ENCODE data around the gene PDGFRB. TPM values are rescaled to one million over a fixed set of nuclear protein-coding genes. Genes with fewer than 3 reads are reported as not detected.

Gene PDGFRB
- polyA plus RNA-seq, 3 donors, result 0.04 to 0.99 (median 0.20) TPM

- Histone ChIP-seq H3K9ac (ENCODE audit: insufficient read depth, low read length, poor library complexity, severe bottlenecking) (no peak overlapping the region), H3K9me3 (replicated peaks in 1 of 2; ENCODE audit: control insufficient read depth in 1 of 2, insufficient read depth in 1 of 2, low read length in 2 of 2) (peaks cover 0 to 1% of the 10 kb centered on the region in 2 donors), H2AFZ (ENCODE audit: insufficient read depth, low read depth, low read length, poor library complexity, severe bottlenecking) (no peak overlapping the region), H4K20me1 (ENCODE audit: insufficient read depth, low read length) (no peaks in the 10 kb centered on the region), H3K27ac (ENCODE audit: low read depth in 1 of 2, low read length in 2 of 2) (no peak overlapping the region), H3K4me3 (replicated peaks in 1 of 3; ENCODE audit: low read depth in 2 of 3, low read length in 3 of 3) (no peak overlapping the region), H3K4me2 (replicated peaks; ENCODE audit: extremely low read depth, low read length, poor library complexity, severe bottlenecking) (no peak overlapping the region), H3K4me1 (ENCODE audit: control insufficient read depth in 1 of 2, insufficient read depth in 2 of 2, low read length in 2 of 2) (no peaks in the 10 kb centered on the region), H3K79me2 (ENCODE audit: insufficient read depth, low read length) (no peaks in the 10 kb centered on the region), H3K27me3 (ENCODE audit: control insufficient read depth in 2 of 2, insufficient read depth in 2 of 2, low read length in 2 of 2) (peaks cover 18 to 28% of the 10 kb centered on the region in 2 donors), H3K36me3 (replicated peaks in 1 of 2; ENCODE audit: control insufficient read depth in 1 of 2, insufficient read depth in 2 of 2, low read length in 2 of 2) (no peaks in the 10 kb centered on the region)
- Mint-ChIP-seq H3K27ac (no peak overlapping the region), H3K27me3 (ENCODE audit: low read depth in 3 of 3) (peaks cover 22 to 29% (median 24%) of the 10 kb centered on the region in 3 donors), H3K36me3 (peaks cover 0 to 1% of the 10 kb centered on the region in 2 donors), H3K9me3 (peaks cover 0 to 1% (median 0%) of the 10 kb centered on the region in 7 donors), H3K4me3 (no peak overlapping the region), H3K4me1 (no peaks in the 10 kb centered on the region)
- no peak for TF ChIP-seq CTCF (IDR thresholded peaks at IDR 0.05)
- DNase-seq, result no peak
- intact Hi-C loops (cut with micrococcal nuclease), result loop anchor here in 1 of 2 donors (5.0 kb wide), 1 partner anchor 41 kb away; no protein-coding TSS in a partner anchor
- 88% methylated on average over 1 of the region's 3 CpGs for WGBS (ENCODE audit: insufficient coverage)
Measured at GRCh38 chr5:150173161-150173560, 17.5 kb upstream of the PDGFRB start.

GRCh38 chr5:150172556-150172955, 16.9 kb upstream of the PDGFRB start:
- no peak overlapping the region for H3K4me3 Mint-ChIP-seq
- peaks cover 28 to 35% (median 30%) of the 10 kb centered on the region in 3 donors for H3K27me3 Mint-ChIP-seq (ENCODE audit: low read depth in 3 of 3)
- no peaks in the 10 kb centered on the region for H4K20me1 ChIP-seq (ENCODE audit: insufficient read depth, low read length)
- WGBS (ENCODE audit: insufficient coverage), result 100% methylated on average over 2 of the region's 4 CpGs
- H3K4me1 ChIP-seq (ENCODE audit: control insufficient read depth in 1 of 2, insufficient read depth in 2 of 2, low read length in 2 of 2), result no peaks in the 10 kb centered on the region
- peaks cover 24 to 34% of the 10 kb centered on the region in 2 donors for H3K27me3 ChIP-seq (ENCODE audit: control insufficient read depth in 2 of 2, insufficient read depth in 2 of 2, low read length in 2 of 2)
- intact Hi-C loops (cut with micrococcal nuclease), result loop anchor here in 1 of 2 donors (5.0 kb wide), 1 partner anchor 40 kb away; no protein-coding TSS in a partner anchor
- H3K9ac ChIP-seq (ENCODE audit: insufficient read depth, low read length, poor library complexity, severe bottlenecking), result no peak overlapping the region
- H3K27ac Mint-ChIP-seq, result no peak overlapping the region
- no peak for DNase-seq
- peaks cover under 1% of the 10 kb centered on the region for H3K4me1 Mint-ChIP-seq
- no peaks in the 10 kb centered on the region for H3K36me3 ChIP-seq (replicated peaks in 1 of 2; ENCODE audit: control insufficient read depth in 1 of 2, insufficient read depth in 2 of 2, low read length in 2 of 2)
- H3K9me3 Mint-ChIP-seq, result peaks cover 0 to 4% (median under 1%) of the 10 kb centered on the region in 7 donors
- no peak overlapping the region for H3K4me3 ChIP-seq (replicated peaks in 1 of 3; ENCODE audit: low read depth in 2 of 3, low read length in 3 of 3)
- no peaks in the 10 kb centered on the region for H3K79me2 ChIP-seq (ENCODE audit: insufficient read depth, low read length)
- no peak overlapping the region for H3K4me2 ChIP-seq (replicated peaks; ENCODE audit: extremely low read depth, low read length, poor library complexity, severe bottlenecking)
- peaks cover 0 to 7% of the 10 kb centered on the region in 2 donors for H3K9me3 ChIP-seq (replicated peaks in 1 of 2; ENCODE audit: control insufficient read depth in 1 of 2, insufficient read depth in 1 of 2, low read length in 2 of 2)
- no peak overlapping the region for H3K27ac ChIP-seq (ENCODE audit: low read depth in 1 of 2, low read length in 2 of 2)
- H3K36me3 Mint-ChIP-seq, result peaks cover 0 to 4% of the 10 kb centered on the region in 2 donors
- H2AFZ ChIP-seq (ENCODE audit: insufficient read depth, low read depth, low read length, poor library complexity, severe bottlenecking), result no peak overlapping the region
- no peak for TF ChIP-seq CTCF (IDR thresholded peaks at IDR 0.05)
